Uterus (tissue), 4 donors: ENCODE results near the gene PSKH1. TPM values are rescaled to one million over a fixed set of nuclear protein-coding genes. Genes with fewer than 3 reads are reported as not detected.

Source experiments
- DNase-seq, 2 donors: peaks; one replicate each; pipeline ENCODE4 v3.0.0-alpha.2; 2019 to 2020
- H3K27ac ChIP-seq, 2 donors: fragments of 200-600 bp; sonication (generic); 1 replicate in 1 of 2; 2 replicates in 1 of 2; pipeline ENCODE4 v1.5.1; 2016 to 2018
- H3K27me3 ChIP-seq, 2 donors: fragments of 200-600 bp; sonication (generic); one replicate each; pipeline ENCODE4 v1.5.1; 2018 to 2019; ENCODE audit warnings: control low read depth in 1 of 2
- H3K36me3 ChIP-seq, 2 donors: fragments of 200-600 bp; sonication (generic); one replicate each; pipeline ENCODE4 v1.5.1; 2019; ENCODE audit warnings: control low read depth in 1 of 2
- H3K4me1 ChIP-seq, 2 donors: fragments of 200-600 bp; sonication (generic); one replicate each; pipeline ENCODE4 v1.5.1; 2018 to 2019; ENCODE audit warnings: control low read depth in 1 of 2
- H3K4me3 ChIP-seq, 2 donors: fragments of 200-600 bp; sonication (generic); 1 replicate in 1 of 2; 2 replicates in 1 of 2; pipeline ENCODE4 v1.5.1; 2018 to 2019; ENCODE audit warnings: mild to moderate bottlenecking in 1 of 2
- H3K9me3 ChIP-seq, 2 donors: fragments of 200-600 bp; sonication (generic); one replicate each; pipeline ENCODE4 v1.5.1; 2019; ENCODE audit warnings: control low read depth in 1 of 2
- POLR2A ChIP-seq, 2 donors: fragments of 450-650 bp; IDR thresholded peaks; one replicate each; pipeline ENCODE4 v1.6.1; 2016; ENCODE audit warnings: antibody characterized with exemption in 2 of 2, mild to moderate bottlenecking in 1 of 2, moderate library complexity in 1 of 2
- intact Hi-C: fragments of 100-400 bp; cut with DNase I; formaldehyde crosslinking; loops from one replicate; pipeline ENCODE4 v1.15.1; 2023; ENCODE audit warnings: low total_unique reads
- total RNA-seq, 4 donors: library from RNA; depleted of rRNA in 3 of 4; stranded (reverse); fragments of >200 nt in 3 of 4; gene quantifications; one replicate each; pipeline versions ENCODE4 v1.1.0 to v1.2.4, GENCODE V29; 2014 to 2023
- TF ChIP-seq, protein P1 (sequence below), 4 experiments: fragments of 200-600 bp in 2 of 4; fragments of 450-650 bp in 2 of 4; sonication (generic) in 2 of 4; IDR thresholded peaks; one replicate each; pipeline ENCODE4 v1.5.1; 2016 to 2019; ENCODE audit warnings: antibody characterized with exemption in 4 of 4, mild to moderate bottlenecking in 2 of 4, moderate library complexity in 1 of 4
- donor health status: DM: yes; HTN: yes; CAD: no.

PSKH1 gene
- total RNA-seq, 4 donors from 2014 or later: 3.1 to 34.3 (median 24.5) TPM

DNA sequence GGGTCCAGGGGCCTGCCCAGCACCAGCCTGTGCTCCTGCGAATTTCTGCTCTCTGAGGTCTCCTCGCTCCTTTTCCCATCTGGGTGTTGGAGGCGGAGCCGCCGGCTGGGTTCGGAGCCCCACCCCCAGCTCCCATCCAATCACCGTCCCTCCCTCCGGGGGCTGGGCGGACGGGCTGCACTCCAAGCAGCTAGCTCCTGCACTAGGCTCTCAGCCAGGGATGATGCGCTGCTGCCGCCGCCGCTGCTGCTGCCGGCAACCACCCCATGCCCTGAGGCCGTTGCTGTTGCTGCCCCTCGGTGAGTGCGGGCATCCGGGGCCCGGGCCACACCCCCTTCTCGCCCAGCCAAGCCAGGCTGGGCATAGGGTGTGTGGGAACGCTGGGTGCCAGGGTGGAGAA, 8.4 kb upstream of the PSKH1 start, which contains the start of gene NRN1L:
Gene NRN1L (plus strand): TSS at position 202 of the 400 bp plus-strand sequence. CDS start 19 bp downstream, at position 221.
- Histone ChIP-seq H3K27me3 (no peaks in the 10 kb centered on the region), H3K36me3 (no peaks in the 10 kb centered on the region), H3K4me3 (no peak within 1 kb of the TSS), H3K27ac (peak within 1 kb of the TSS; percentile 60 to 76), H3K9me3 (no peaks in the 10 kb centered on the region), H3K4me1 (peaks cover 0 to 5% of the 10 kb centered on the region in 2 donors)
- DNase-seq: peak; percentile 92 to 93
- TF ChIP-seq, protein P1, sequence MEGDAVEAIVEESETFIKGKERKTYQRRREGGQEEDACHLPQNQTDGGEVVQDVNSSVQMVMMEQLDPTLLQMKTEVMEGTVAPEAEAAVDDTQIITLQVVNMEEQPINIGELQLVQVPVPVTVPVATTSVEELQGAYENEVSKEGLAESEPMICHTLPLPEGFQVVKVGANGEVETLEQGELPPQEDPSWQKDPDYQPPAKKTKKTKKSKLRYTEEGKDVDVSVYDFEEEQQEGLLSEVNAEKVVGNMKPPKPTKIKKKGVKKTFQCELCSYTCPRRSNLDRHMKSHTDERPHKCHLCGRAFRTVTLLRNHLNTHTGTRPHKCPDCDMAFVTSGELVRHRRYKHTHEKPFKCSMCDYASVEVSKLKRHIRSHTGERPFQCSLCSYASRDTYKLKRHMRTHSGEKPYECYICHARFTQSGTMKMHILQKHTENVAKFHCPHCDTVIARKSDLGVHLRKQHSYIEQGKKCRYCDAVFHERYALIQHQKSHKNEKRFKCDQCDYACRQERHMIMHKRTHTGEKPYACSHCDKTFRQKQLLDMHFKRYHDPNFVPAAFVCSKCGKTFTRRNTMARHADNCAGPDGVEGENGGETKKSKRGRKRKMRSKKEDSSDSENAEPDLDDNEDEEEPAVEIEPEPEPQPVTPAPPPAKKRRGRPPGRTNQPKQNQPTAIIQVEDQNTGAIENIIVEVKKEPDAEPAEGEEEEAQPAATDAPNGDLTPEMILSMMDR (IDR thresholded peaks at IDR 0.05): no peak
- TF ChIP-seq POLR2A (IDR thresholded peaks at IDR 0.05): peak in 1 of 2 donors; percentile 17
- intact Hi-C loops: loop anchor here (5.0 kb wide), 1 partner anchor 43 kb away; no protein-coding TSS in a partner anchor

GRCh38 chr16:67885545-67885944, 7.5 kb upstream of the PSKH1 start:
- TF ChIP-seq, protein P1 (IDR thresholded peaks at IDR 0.05): no peak
- TF ChIP-seq POLR2A (IDR thresholded peaks at IDR 0.05): no peak
- H3K4me3 ChIP-seq: no peak overlapping the region
- peak overlapping the region in 1 of 2 donors; percentile 76 for H3K27ac ChIP-seq
- H3K27me3 ChIP-seq: no peaks in the 10 kb centered on the region
- intact Hi-C loops: no loop called here
- no peaks in the 10 kb centered on the region for H3K9me3 ChIP-seq
- no peak for DNase-seq
- H3K36me3 ChIP-seq: no peaks in the 10 kb centered on the region
- H3K4me1 ChIP-seq: peaks cover 0 to 5% of the 10 kb centered on the region in 2 donors

GRCh38 chr16:67885976-67886375, 7.1 kb upstream of the PSKH1 start:
- intact Hi-C loops: no loop called here
- Histone ChIP-seq H3K27ac (no peak overlapping the region), H3K27me3 (no peaks in the 10 kb centered on the region), H3K9me3 (no peaks in the 10 kb centered on the region), H3K4me1 (peaks cover 0 to 5% of the 10 kb centered on the region in 2 donors), H3K4me3 (no peak overlapping the region), H3K36me3 (no peaks in the 10 kb centered on the region)
- TF ChIP-seq, protein P1 (IDR thresholded peaks at IDR 0.05): no peak
- TF ChIP-seq POLR2A (IDR thresholded peaks at IDR 0.05): no peak
- DNase-seq: no peak

DNA sequence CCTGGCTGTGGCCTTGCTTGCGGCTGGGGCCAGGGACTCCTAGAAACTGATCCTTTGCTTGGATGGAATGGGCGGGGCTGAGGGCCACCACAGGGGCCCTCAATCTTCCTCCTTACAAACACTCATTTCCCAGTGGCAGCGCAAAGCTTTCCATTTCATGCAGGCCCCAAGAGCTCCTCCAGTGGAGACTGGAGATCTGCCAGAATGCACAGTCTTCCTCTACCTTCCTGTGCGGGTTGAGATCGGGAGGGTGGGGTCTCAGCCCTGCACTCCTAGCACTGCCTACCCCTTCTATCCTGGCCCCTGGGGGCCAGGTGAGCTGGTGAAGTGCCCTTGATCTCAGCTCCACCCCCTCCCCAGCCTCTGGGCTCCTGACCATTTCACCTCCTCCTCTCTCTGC, 6.7 kb upstream of the PSKH1 start:
- H3K27ac ChIP-seq: no peak overlapping the region
- H3K27me3 ChIP-seq: no peaks in the 10 kb centered on the region
- H3K4me1 ChIP-seq: peaks cover 0 to 5% of the 10 kb centered on the region in 2 donors
- no peaks in the 10 kb centered on the region for H3K9me3 ChIP-seq
- no peak for TF ChIP-seq POLR2A (IDR thresholded peaks at IDR 0.05)
- TF ChIP-seq, protein P1 (IDR thresholded peaks at IDR 0.05): no peak
- no peak overlapping the region for H3K4me3 ChIP-seq
- no peaks in the 10 kb centered on the region for H3K36me3 ChIP-seq
- no peak for DNase-seq
- intact Hi-C loops: no loop called here

GRCh38 chr16:67888331-67888730, 4.7 kb upstream of the PSKH1 start:
- no peaks in the 10 kb centered on the region for H3K36me3 ChIP-seq
- TF ChIP-seq, protein P1 (IDR thresholded peaks at IDR 0.05): no peak
- no peak for TF ChIP-seq POLR2A (IDR thresholded peaks at IDR 0.05)
- H3K9me3 ChIP-seq: no peaks in the 10 kb centered on the region
- H3K27me3 ChIP-seq: no peaks in the 10 kb centered on the region
- no peak overlapping the region for H3K4me3 ChIP-seq
- no peak for DNase-seq
- intact Hi-C loops: no loop called here
- peaks cover 0 to 5% of the 10 kb centered on the region in 2 donors for H3K4me1 ChIP-seq
- H3K27ac ChIP-seq: no peak overlapping the region
